ENCODE results near the gene MYRF. TPM values are rescaled to one million over a fixed set of nuclear protein-coding genes. Genes with fewer than 3 reads are reported as not detected.

MYRF gene
- total RNA-seq, 1 experiment from 2014 or later, result 15.3 TPM

DNA sequence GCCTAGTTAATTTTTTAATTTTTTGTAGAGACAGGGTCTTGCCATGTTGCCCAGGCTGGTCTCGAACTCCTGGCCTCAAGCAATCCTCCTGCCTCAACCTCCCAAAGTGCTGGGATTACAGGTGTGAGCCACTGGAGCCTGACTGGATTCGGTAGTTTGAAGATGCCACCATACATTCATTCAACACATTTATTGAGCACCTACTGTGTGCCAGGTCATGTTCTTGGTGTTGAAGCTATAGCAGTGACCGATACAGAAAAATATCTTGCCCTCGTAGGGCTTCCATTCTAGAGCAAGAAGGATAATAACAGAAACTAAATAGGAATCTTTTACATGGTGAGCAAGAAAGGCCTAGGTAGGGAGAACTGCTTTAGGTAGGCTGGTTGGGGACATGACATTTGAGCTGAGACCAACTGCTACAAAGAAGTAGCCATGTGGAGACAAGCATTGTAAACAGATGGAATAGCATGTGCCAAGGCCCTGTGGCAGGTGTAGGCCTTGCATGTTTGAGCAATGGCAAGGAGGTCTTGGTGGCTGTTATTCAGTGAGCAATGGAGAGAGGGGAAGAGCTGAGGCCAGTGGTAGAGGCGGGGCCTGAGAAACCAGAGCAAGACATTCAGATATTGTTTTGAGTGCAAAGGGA, 1.7 kb upstream of the MYRF start:
- Histone ChIP-seq H3K27me3 (ENCODE audit: insufficient read depth, low read depth) (no peaks in the 10 kb centered on the region), H3K4me1 (replicated peaks; ENCODE audit: insufficient read depth) (peaks cover 18% of the 10 kb centered on the region), H4K20me1 (ENCODE audit: insufficient read depth) (no peaks in the 10 kb centered on the region), H2AFZ (no peak overlapping the region), H3K27ac (no peak overlapping the region), H3K4me3 (no peak overlapping the region), H3K79me2 (ENCODE audit: low read depth) (no peaks in the 10 kb centered on the region), H3K9me3 (ENCODE audit: insufficient read depth, low read depth) (no peaks in the 10 kb centered on the region), H3K9me2 (ENCODE audit: insufficient read depth) (no peaks in the 10 kb centered on the region), H3K36me3 (ENCODE audit: low read depth) (no peaks in the 10 kb centered on the region), H3K4me2 (no peak overlapping the region), H3F3A (ENCODE audit: insufficient read depth, low read depth) (no peaks in the 10 kb centered on the region; the same call in 1 of the 2 replicates)
- ChIA-PET POLR2A (ENCODE audit: unreplicated experiment) (no interaction called here), CTCF (interaction anchor here (1.2 kb wide), 1 partner anchor 28 kb away, joined by 3 read pairs; no protein-coding TSS in a partner anchor)
- intact Hi-C loops (cut with micrococcal nuclease; ENCODE audit: unreplicated experiment), result no loop called here
- TF ChIP-seq EZH2 (IDR thresholded peaks at IDR 0.05; ENCODE audit: low read depth), result no peak
- TF ChIP-seq, protein P1, sequence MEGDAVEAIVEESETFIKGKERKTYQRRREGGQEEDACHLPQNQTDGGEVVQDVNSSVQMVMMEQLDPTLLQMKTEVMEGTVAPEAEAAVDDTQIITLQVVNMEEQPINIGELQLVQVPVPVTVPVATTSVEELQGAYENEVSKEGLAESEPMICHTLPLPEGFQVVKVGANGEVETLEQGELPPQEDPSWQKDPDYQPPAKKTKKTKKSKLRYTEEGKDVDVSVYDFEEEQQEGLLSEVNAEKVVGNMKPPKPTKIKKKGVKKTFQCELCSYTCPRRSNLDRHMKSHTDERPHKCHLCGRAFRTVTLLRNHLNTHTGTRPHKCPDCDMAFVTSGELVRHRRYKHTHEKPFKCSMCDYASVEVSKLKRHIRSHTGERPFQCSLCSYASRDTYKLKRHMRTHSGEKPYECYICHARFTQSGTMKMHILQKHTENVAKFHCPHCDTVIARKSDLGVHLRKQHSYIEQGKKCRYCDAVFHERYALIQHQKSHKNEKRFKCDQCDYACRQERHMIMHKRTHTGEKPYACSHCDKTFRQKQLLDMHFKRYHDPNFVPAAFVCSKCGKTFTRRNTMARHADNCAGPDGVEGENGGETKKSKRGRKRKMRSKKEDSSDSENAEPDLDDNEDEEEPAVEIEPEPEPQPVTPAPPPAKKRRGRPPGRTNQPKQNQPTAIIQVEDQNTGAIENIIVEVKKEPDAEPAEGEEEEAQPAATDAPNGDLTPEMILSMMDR (conservative IDR thresholded peaks at IDR 0.05), result no peak
- no TSS peak for BruUV-seq (replicated peaks)
- DNase-seq, result no peak

DNA sequence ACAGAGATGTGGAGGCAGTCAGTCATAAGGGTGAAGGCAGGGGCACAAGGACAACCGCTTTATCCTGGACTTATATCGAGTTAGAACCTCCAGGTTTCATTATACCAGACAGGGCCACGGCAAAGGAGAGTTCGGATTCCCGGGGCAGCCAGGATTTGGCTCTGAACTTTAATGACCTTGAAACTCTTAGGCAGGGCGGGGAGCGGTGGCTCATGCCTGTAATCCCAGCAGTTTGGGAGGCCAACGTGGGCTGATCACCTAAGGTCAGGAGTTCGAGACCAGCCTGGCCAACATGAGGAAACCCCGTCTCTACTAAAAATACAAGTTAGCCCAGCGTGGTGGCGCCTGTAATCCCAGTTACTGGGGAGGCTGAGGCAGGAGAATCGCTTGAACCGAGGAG, 1.1 kb upstream of the MYRF start:
- CTCF ChIA-PET, result interaction anchor here (1.2 kb wide), 1 partner anchor 28 kb away, joined by 3 read pairs; no protein-coding TSS in a partner anchor
- Histone ChIP-seq H4K20me1 (ENCODE audit: insufficient read depth) (no peaks in the 10 kb centered on the region), H3K27me3 (ENCODE audit: insufficient read depth, low read depth) (no peaks in the 10 kb centered on the region), H3K9me2 (ENCODE audit: insufficient read depth) (no peaks in the 10 kb centered on the region), H3K9me3 (ENCODE audit: insufficient read depth, low read depth) (no peaks in the 10 kb centered on the region), H3K79me2 (ENCODE audit: low read depth) (no peaks in the 10 kb centered on the region), H3F3A (ENCODE audit: insufficient read depth, low read depth) (no peaks in the 10 kb centered on the region; the same call in 1 of the 2 replicates), H3K4me3 (no peak overlapping the region), H3K4me1 (replicated peaks; ENCODE audit: insufficient read depth) (peaks cover 25% of the 10 kb centered on the region), H2AFZ (no peak overlapping the region), H3K36me3 (ENCODE audit: low read depth) (no peaks in the 10 kb centered on the region), H3K27ac (no peak overlapping the region), H3K4me2 (no peak overlapping the region)
- TF ChIP-seq, protein P1 (conservative IDR thresholded peaks at IDR 0.05), result no peak
- TF ChIP-seq EZH2 (IDR thresholded peaks at IDR 0.05; ENCODE audit: low read depth), result no peak
- BruUV-seq (replicated peaks), result no TSS peak
- intact Hi-C loops (cut with micrococcal nuclease; ENCODE audit: unreplicated experiment), result no loop called here
- no peak for DNase-seq
- POLR2A ChIA-PET (ENCODE audit: unreplicated experiment), result no interaction called here

DNA sequence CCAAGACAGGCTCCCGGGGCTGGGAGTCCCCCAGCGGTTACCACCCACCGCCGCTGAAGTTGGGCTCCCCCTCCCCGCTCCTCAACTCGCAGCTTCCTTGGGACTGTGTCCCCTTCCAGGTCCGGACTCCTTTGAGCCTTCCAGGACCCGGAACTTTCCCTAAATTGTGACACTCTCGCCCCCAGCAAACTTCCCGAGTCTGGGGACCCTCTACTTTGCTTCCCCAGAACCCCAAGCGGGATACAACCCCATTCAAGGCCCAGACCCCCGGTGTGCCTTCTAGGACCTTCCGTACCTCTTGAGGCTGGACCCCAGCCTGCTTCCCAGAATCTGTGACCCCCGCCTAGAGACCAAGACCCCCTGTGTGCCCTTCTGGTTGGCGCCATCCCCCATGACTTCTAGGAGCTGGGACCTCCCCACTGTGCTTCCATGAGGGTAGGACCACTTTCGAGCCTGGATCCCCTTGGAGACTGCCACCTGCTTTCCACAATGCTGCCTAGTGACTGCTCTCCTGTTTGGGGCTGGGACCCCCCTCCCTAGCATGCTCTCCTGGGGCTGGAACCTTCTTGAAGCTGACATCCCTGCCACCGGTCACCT, 587 bp downstream of the MYRF start:
- TF ChIP-seq, protein P1 (conservative IDR thresholded peaks at IDR 0.05), result 0 out of 2 replicates have a peak, but pooled peaks have one; percentile 9
- TF ChIP-seq EZH2 (IDR thresholded peaks at IDR 0.05; ENCODE audit: low read depth), result no peak
- H3K4me2 ChIP-seq, result peak overlapping the region; percentile 91
- POLR2A ChIA-PET (ENCODE audit: unreplicated experiment), result no interaction called here
- intact Hi-C loops (cut with micrococcal nuclease; ENCODE audit: unreplicated experiment), result no loop called here
- H3K4me3 ChIP-seq, result peak overlapping the region; percentile 68
- H3K9me3 ChIP-seq (ENCODE audit: insufficient read depth, low read depth), result no peaks in the 10 kb centered on the region
- no peaks in the 10 kb centered on the region for H3K27me3 ChIP-seq (ENCODE audit: insufficient read depth, low read depth)
- CTCF ChIA-PET, result interaction anchor here (0.6 kb wide), 1 partner anchor 69 kb away, joined by 9 read pairs; no protein-coding TSS in a partner anchor
- peaks cover 22% of the 10 kb centered on the region for H3K4me1 ChIP-seq (replicated peaks; ENCODE audit: insufficient read depth)
- BruUV-seq (replicated peaks), result no TSS peak
- peaks cover 6% of the 10 kb centered on the region; the same call in 1 of the 2 replicates for H3F3A ChIP-seq (ENCODE audit: insufficient read depth, low read depth)
- no peak overlapping the region for H3K27ac ChIP-seq
- H3K36me3 ChIP-seq (ENCODE audit: low read depth), result no peaks in the 10 kb centered on the region
- H3K9me2 ChIP-seq (ENCODE audit: insufficient read depth), result no peaks in the 10 kb centered on the region
- peak overlapping the region; percentile 85 for H2AFZ ChIP-seq
- no peak for DNase-seq
- no peaks in the 10 kb centered on the region; the same call in 1 of the 2 replicates for H3K79me2 ChIP-seq (ENCODE audit: low read depth)
- H4K20me1 ChIP-seq (ENCODE audit: insufficient read depth), result no peaks in the 10 kb centered on the region

All from PC-9 (cell line).